WTC11 (cell line): Measurements from ENCODE around the gene ATP9A. TPM values are rescaled to one million over a fixed set of nuclear protein-coding genes. Genes with fewer than 3 reads are reported as not detected.
"Not testable (repeated sequence)": the region's sequence is repeated elsewhere in the genome, so short reads cannot be mapped to it uniquely, and the experiment has no call there.

Source experiments
- ATAC-seq: fragments of 200-7000 bp; cut with Tn5 transposase; 2 replicates; pipeline ENCODE4 v1.10.0; 2021; ENCODE audit warnings: mild to moderate bottlenecking, moderate library complexity
- CTCF ChIA-PET: fragments of 300-600 bp; sonication (Branson Sonifier 250); formaldehyde crosslinking; loops from one replicate; lab custom pipeline; 2021; ENCODE audit warnings: antibody characterized with exemption; lab: Charles Lee
- POLR2A ChIA-PET: fragments of 350-600 bp; sonication (Branson Sonifier 250); formaldehyde crosslinking; loops from one replicate; lab custom pipeline; 2021; ENCODE audit warnings: antibody characterized with exemption; lab: Charles Lee
- DNase-seq: peaks from one replicate; pipeline ENCODE4 v3.0.0; 2021; ENCODE audit warnings: low spot score
- H3K27ac Mint-ChIP-seq: 2 replicates; pipeline ENCODE4 v1.8.0; 2021; ENCODE audit warnings: mixed read lengths
- H3K27me3 Mint-ChIP-seq: 2 replicates; pipeline ENCODE4 v1.8.0; 2021; ENCODE audit warnings: low read depth, mild to moderate bottlenecking, moderate library complexity, mixed read lengths
- H3K36me3 Mint-ChIP-seq: 2 replicates; pipeline ENCODE4 v1.8.0; 2021; ENCODE audit warnings: mixed read lengths
- H3K4me1 Mint-ChIP-seq: 2 replicates; pipeline ENCODE4 v1.8.0; 2022; ENCODE audit warnings: mixed read lengths
- H3K4me3 Mint-ChIP-seq: 2 replicates; pipeline ENCODE4 v1.8.0; 2021; ENCODE audit warnings: mild to moderate bottlenecking, moderate library complexity, mixed read lengths
- H3K9me3 Mint-ChIP-seq: 2 replicates; pipeline ENCODE4 v1.8.0; 2021; ENCODE audit warnings: mixed read lengths
- AFF4 ChIP-seq: sonication (generic); formaldehyde crosslinking; IDR thresholded peaks from 2 replicates; pipeline ENCODE4 v1.8.1; 2023; ENCODE audit warnings: mild to moderate bottlenecking, missing genetic modification reagents, borderline replicate concordance
- ATF1 ChIP-seq: sonication (generic); formaldehyde crosslinking; IDR thresholded peaks from 2 replicates; pipeline ENCODE4 v1.8.1; 2023; ENCODE audit warnings: mild to moderate bottlenecking, moderate library complexity, missing genetic modification reagents
- ELF4 ChIP-seq: sonication (generic); formaldehyde crosslinking; IDR thresholded peaks from 2 replicates; pipeline ENCODE4 v1.8.1; 2022; ENCODE audit warnings: low read depth, mild to moderate bottlenecking, moderate library complexity, missing genetic modification reagents
- EMX1 ChIP-seq: fragments of 250-450 bp; sonication (Bioruptor Pico); IDR thresholded peaks from 2 replicates; pipeline ENCODE4 v1.8.0; 2021; ENCODE audit warnings: mild to moderate bottlenecking
- ERG ChIP-seq: fragments of 250-450 bp; sonication (Bioruptor Pico); IDR thresholded peaks from 2 replicates; pipeline ENCODE4 v1.8.0; 2021; ENCODE audit warnings: mild to moderate bottlenecking
- ESRRA ChIP-seq: sonication (generic); formaldehyde crosslinking; IDR thresholded peaks from 2 replicates; pipeline ENCODE4 v1.8.1; 2022; ENCODE audit warnings: mild to moderate bottlenecking, missing genetic modification reagents, borderline replicate concordance
- JAZF1 ChIP-seq: fragments of 250-450 bp; sonication (Bioruptor Pico); IDR thresholded peaks from 2 replicates; pipeline ENCODE4 v1.9.0; 2021; ENCODE audit warnings: moderate library complexity, mild to moderate bottlenecking, inconsistent platforms
- KAT7 ChIP-seq: sonication (generic); formaldehyde crosslinking; IDR thresholded peaks from 2 replicates; pipeline ENCODE4 v1.8.1; 2023; ENCODE audit warnings: missing genetic modification reagents, mild to moderate bottlenecking, borderline replicate concordance
- MYBL2 ChIP-seq: sonication (generic); formaldehyde crosslinking; IDR thresholded peaks from 2 replicates; pipeline ENCODE4 v1.8.1; 2023; ENCODE audit warnings: mild to moderate bottlenecking, moderate library complexity, missing genetic modification reagents
- NFE2L1 ChIP-seq: sonication (generic); formaldehyde crosslinking; IDR thresholded peaks from 2 replicates; pipeline ENCODE4 v1.8.1; 2023; ENCODE audit warnings: missing genetic modification reagents
- NFYB ChIP-seq: sonication (generic); formaldehyde crosslinking; conservative IDR thresholded peaks from 2 replicates; pipeline ENCODE4 v1.8.0; 2022; ENCODE audit warnings: low read depth, missing genetic modification reagents
- RELA ChIP-seq: sonication (generic); formaldehyde crosslinking; IDR thresholded peaks from 2 replicates; pipeline ENCODE4 v1.8.1; 2022; ENCODE audit warnings: missing genetic modification reagents, mild to moderate bottlenecking, borderline replicate concordance
- SMAD3 ChIP-seq: sonication (generic); formaldehyde crosslinking; IDR thresholded peaks from 2 replicates; pipeline ENCODE4 v1.8.0; 2022; ENCODE audit warnings: missing genetic modification reagents, mild to moderate bottlenecking, borderline replicate concordance
- SMAD4 ChIP-seq: sonication (generic); formaldehyde crosslinking; IDR thresholded peaks from 2 replicates; pipeline ENCODE4 v1.8.0; 2022; ENCODE audit warnings: mild to moderate bottlenecking, missing genetic modification reagents
- SOX15 ChIP-seq: fragments of 250-450 bp; sonication (Bioruptor Pico); IDR thresholded peaks from 2 replicates; pipeline ENCODE4 v1.9.0; 2021; ENCODE audit warnings: mild to moderate bottlenecking
- SP1 ChIP-seq: sonication (generic); formaldehyde crosslinking; conservative IDR thresholded peaks from 2 replicates; pipeline ENCODE4 v1.8.1; 2022; ENCODE audit warnings: missing genetic modification reagents
- ZBTB21 ChIP-seq: sonication (generic); formaldehyde crosslinking; IDR thresholded peaks from 2 replicates; pipeline ENCODE4 v1.8.1; 2023; ENCODE audit warnings: mild to moderate bottlenecking, missing genetic modification reagents, borderline replicate concordance
- ZNF138 ChIP-seq: sonication (generic); formaldehyde crosslinking; conservative IDR thresholded peaks from 2 replicates; pipeline ENCODE4 v1.8.1; 2022; ENCODE audit warnings: mild to moderate bottlenecking, moderate library complexity, missing genetic modification reagents
- ZNF232 ChIP-seq: sonication (generic); formaldehyde crosslinking; IDR thresholded peaks from 2 replicates; pipeline ENCODE4 v1.8.0; 2022; ENCODE audit warnings: mild to moderate bottlenecking, missing genetic modification reagents
- ZNF423 ChIP-seq: fragments of 250-450 bp; sonication (Bioruptor Pico); IDR thresholded peaks from 2 replicates; pipeline ENCODE4 v2.1.2; 2022; ENCODE audit warnings: mild to moderate bottlenecking, moderate library complexity
- total RNA-seq: library from RNA; stranded (reverse); gene quantifications from 3 replicates; pipeline ENCODE4 v1.2.3, GENCODE V29; 2021
- TF ChIP-seq, protein P1 (sequence below): fragments of 200-600 bp; IDR thresholded peaks from 2 replicates; pipeline ENCODE4 v1.8.0; 2022; ENCODE audit warnings: antibody characterized with exemption
- TF ChIP-seq, protein P2 (sequence below): fragments of 250-450 bp; sonication (Bioruptor Pico); IDR thresholded peaks from 2 replicates; pipeline ENCODE4 v1.9.0; 2021; ENCODE audit warnings: mild to moderate bottlenecking
- TF ChIP-seq, protein P3 (sequence below): sonication (generic); formaldehyde crosslinking; IDR thresholded peaks from 2 replicates; pipeline ENCODE4 v1.8.0; 2022; ENCODE audit warnings: mild to moderate bottlenecking, missing genetic modification reagents

ATP9A gene
- total RNA-seq, 1 experiment from 2014 or later: 5.0 TPM

DNA sequence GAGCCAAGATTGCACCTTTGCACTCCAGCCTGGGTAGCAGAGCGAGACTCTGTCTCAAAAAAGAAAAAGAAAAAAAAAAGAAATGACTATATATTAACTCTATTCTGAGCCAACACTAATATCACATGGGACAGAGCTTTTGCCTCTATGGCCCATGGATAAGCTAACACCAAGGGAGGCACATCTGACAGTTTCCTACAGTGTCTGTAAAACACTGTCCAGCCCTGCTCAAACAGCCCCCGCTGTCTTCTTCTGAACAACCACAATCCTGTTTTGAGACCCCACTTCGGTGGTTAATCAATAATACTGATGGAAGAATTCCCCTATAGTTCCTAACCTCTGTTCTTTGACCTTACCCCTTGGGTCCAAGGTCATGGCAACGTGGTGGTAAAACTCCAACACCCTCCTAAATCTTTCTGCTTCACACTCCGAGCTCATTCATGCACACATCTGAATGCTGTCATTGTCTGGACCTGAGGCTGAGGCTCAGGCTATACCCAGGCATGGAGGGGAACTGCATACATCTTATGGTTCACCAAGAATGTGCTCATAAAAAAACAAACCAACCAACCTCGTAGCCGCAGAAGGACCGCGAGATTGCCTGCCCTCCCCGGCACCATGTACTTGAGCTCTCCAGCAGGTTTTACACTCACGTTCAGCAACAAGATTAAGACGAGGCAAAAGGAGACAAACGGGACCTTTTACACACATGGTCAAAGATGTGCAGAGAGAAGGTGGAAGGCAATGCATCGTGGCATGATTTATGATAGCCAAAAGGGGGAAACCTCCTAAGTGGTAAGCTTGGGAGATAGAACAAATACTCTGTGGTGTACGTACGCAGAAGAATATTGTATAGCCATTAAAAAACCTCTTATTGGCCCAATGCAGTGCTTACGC, 120.3 kb downstream of the ATP9A start (continued):
- TF ChIP-seq AFF4 (CRISPR knock-in tag) (no peak), ZNF138 (no peak)

- DNase-seq, POLR2A ChIA-PET, ATAC-seq, H3K27me3 Mint-ChIP-seq, H3K9me3 Mint-ChIP-seq, H3K4me3 Mint-ChIP-seq, H3K36me3 Mint-ChIP-seq, H3K27ac Mint-ChIP-seq: not testable (repeated sequence)
- H3K4me1 Mint-ChIP-seq: peaks cover 11% of the 10 kb centered on the region
- CTCF ChIA-PET: interaction anchor here (0.5 to 2.8 kb wide), 5 partner anchors 24 to 440 kb away, joined by 3 to 12 read pairs (median 3); no protein-coding TSS in a partner anchor
Observed at GRCh38 chr20:51643810-51644209, 124.4 kb downstream of the ATP9A start.

GRCh38 chr20:51643390-51643789, 124.8 kb downstream of the ATP9A start:
- no peaks in the 10 kb centered on the region for H3K9me3 Mint-ChIP-seq
- DNase-seq: no peak
- H3K4me3 Mint-ChIP-seq: no peak overlapping the region
- peaks cover 11% of the 10 kb centered on the region for H3K4me1 Mint-ChIP-seq
- no peaks in the 10 kb centered on the region for H3K27me3 Mint-ChIP-seq
- POLR2A ChIA-PET: no interaction called here
- ATAC-seq: no peak
- H3K27ac Mint-ChIP-seq: no peak overlapping the region
- CTCF ChIA-PET: interaction anchor here (0.5 to 2.8 kb wide), 5 partner anchors 24 to 438 kb away, joined by 3 to 12 read pairs (median 4); no protein-coding TSS in a partner anchor
- TF ChIP-seq, protein P1, sequence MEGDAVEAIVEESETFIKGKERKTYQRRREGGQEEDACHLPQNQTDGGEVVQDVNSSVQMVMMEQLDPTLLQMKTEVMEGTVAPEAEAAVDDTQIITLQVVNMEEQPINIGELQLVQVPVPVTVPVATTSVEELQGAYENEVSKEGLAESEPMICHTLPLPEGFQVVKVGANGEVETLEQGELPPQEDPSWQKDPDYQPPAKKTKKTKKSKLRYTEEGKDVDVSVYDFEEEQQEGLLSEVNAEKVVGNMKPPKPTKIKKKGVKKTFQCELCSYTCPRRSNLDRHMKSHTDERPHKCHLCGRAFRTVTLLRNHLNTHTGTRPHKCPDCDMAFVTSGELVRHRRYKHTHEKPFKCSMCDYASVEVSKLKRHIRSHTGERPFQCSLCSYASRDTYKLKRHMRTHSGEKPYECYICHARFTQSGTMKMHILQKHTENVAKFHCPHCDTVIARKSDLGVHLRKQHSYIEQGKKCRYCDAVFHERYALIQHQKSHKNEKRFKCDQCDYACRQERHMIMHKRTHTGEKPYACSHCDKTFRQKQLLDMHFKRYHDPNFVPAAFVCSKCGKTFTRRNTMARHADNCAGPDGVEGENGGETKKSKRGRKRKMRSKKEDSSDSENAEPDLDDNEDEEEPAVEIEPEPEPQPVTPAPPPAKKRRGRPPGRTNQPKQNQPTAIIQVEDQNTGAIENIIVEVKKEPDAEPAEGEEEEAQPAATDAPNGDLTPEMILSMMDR: no peak
- no peak for TF ChIP-seq SP1
- TF ChIP-seq KAT7 (CRISPR knock-in tag): no peak
- TF ChIP-seq, protein P2, sequence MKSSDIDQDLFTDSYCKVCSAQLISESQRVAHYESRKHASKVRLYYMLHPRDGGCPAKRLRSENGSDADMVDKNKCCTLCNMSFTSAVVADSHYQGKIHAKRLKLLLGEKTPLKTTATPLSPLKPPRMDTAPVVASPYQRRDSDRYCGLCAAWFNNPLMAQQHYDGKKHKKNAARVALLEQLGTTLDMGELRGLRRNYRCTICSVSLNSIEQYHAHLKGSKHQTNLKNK (CRISPR knock-in tag): no peak
- no peak for TF ChIP-seq ZBTB21 (CRISPR knock-in tag)
- TF ChIP-seq, all 79 proteins: peak for 0
- H3K36me3 Mint-ChIP-seq: no peaks in the 10 kb centered on the region

- ChIA-PET POLR2A (no interaction called here), CTCF (interaction anchor here (0.5 to 1.4 kb wide), 6 partner anchors 59 to 654 kb away, joined by 3 to 6 read pairs (median 3); no protein-coding TSS in a partner anchor)
- peak overlapping the region; percentile 11; the same call in 1 of the 2 replicates for H3K27ac Mint-ChIP-seq
- TF ChIP-seq NFYB (CRISPR knock-in tag) (no peak), ELF4 (no peak), ESRRA (CRISPR knock-in tag) (no peak), MYBL2 (CRISPR knock-in tag) (no peak), SMAD3 (no peak), EMX1 (CRISPR knock-in tag) (no peak), JAZF1 (CRISPR knock-in tag) (no peak), SOX15 (CRISPR knock-in tag) (no peak), RELA (CRISPR knock-in tag) (no peak), ZNF423 (CRISPR knock-in tag) (no peak), ERG (no peak), ATF1 (CRISPR knock-in tag) (no peak), SMAD4 (CRISPR knock-in tag) (no peak), SP1 (no peak), NFE2L1 (CRISPR knock-in tag) (no peak), ZNF232 (no peak)
- TF ChIP-seq, protein P3, sequence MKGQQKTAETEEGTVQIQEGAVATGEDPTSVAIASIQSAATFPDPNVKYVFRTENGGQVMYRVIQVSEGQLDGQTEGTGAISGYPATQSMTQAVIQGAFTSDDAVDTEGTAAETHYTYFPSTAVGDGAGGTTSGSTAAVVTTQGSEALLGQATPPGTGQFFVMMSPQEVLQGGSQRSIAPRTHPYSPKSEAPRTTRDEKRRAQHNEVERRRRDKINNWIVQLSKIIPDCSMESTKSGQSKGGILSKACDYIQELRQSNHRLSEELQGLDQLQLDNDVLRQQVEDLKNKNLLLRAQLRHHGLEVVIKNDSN (CRISPR knock-in tag): no peak
Observed at GRCh38 chr20:51641866-51642265, 126.3 kb downstream of the ATP9A start.

More at GRCh38 chr20:51641866-51642265, 126.3 kb downstream of the ATP9A start:
- no peaks in the 10 kb centered on the region for H3K36me3 Mint-ChIP-seq
- no peaks in the 10 kb centered on the region for H3K9me3 Mint-ChIP-seq
- H3K4me3 Mint-ChIP-seq: no peak overlapping the region
- ATAC-seq (no peak), DNase-seq (no peak)
- H3K4me1 Mint-ChIP-seq: peaks cover 11% of the 10 kb centered on the region
- H3K27me3 Mint-ChIP-seq: no peaks in the 10 kb centered on the region
